Activated T-cell treated with anti-CD3 and anti-CD28 coated beads for 4 hours (primary cell): Measurements from ENCODE around the gene DAND5.
"Not testable (repeated sequence)": the region's sequence is repeated elsewhere in the genome, so short reads cannot be mapped to it uniquely, and the experiment has no call there.

ENCODE experiments used
- DNase-seq: peaks from one replicate; pipeline ENCODE4 v3.0.0-alpha.2; 2020

The DAND5 gene

DNA sequence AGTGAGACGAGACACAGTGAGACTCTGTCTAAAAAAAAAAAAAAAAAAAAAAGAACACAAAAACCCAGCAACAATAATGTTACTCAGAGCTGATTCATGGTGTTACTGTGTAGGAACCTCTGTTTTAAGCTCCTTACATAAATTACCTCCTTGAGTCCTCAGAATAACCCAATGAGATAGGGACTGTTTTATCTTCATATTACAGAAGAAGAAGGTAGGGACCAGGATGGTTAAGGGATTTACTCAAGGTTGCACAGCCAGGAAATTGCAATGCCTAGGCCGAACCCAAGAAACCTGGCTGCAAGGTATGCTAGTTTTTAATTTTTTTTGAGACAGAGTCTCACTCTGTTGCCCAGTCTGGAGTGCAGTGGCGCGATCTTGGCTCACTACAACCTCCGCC, 1.5 kb upstream of the DAND5 start:
- DNase-seq: no peak

- no peak for DNase-seq
These were observed 869 bp downstream of the DAND5 start for GRCh38 chr19:12970070-12970820.

GRCh38 chr19:12973236-12973635, 3.9 kb downstream of the DAND5 start:
- DNase-seq: no peak

DNA sequence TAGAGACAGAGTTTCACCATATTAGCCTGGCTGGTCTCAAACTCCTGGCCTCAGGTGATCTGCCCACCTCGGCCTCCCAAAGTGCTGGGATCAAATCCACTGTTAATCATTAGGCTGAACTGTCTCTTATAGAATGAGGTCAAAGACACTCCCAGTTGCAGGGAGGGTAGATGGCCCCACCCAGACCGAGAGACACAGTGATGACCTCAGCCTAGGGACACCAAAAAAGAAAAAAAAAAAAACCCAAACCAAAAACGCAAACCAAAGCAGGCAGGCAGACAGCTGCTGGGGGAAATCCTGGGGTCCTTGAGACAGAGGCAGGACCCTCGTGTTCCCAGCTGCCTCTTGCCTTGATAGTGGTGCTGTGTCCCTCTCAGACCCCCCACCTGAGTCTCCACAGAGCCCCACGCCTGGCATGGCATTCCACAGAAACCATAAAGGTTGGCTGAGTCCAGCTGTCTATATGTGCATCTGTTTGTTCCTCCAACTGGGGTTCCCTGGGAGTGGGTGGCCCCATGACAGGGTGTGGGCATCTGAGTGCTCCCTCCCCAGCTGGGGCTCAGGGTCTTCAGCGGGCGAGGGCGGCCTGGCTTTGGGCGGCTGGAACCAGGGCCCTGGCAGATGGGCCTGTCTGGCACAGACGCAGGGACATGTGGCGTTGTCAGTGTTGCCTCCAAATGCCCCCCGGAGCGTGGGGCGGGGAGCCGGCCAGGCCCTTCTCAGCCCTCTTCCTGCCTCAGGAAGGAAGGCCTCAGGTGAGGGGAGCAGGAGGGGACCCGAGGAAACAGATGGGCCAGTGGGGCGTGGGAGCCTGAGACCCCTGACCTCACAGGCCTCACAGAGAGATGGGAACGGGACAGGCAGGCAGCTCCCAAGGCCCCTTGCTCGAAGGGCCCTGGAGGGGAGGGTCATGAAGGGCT, 5.2 kb downstream of the DAND5 start:
- no peak for DNase-seq

DNA sequence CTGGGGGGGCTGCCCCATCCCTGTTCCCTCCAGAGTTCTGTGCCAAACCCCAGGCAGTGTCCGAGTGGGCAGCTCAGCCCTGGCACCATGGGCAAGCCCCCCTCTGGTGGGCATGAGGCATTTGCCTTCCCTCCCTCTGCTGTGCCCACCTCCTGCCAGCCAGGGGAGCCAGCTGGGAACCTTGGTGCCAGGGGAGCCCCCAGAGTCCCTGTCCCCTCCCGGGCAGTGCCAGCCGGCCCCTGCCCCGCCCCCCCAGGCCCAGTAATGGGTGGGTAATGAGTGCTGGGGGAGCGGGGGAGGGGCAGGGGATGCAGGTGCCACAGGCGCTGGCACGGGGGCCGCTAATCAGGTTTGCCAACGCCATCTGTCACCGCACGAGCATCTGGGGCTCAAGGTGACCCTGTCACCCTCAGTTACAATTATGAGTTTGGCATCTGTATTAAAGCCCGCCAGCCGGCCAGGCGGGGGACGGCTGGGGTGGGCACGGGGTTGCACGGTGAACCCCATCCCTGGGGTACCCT, 5.9 kb downstream of the DAND5 start:
- DNase-seq: no peak

DNA sequence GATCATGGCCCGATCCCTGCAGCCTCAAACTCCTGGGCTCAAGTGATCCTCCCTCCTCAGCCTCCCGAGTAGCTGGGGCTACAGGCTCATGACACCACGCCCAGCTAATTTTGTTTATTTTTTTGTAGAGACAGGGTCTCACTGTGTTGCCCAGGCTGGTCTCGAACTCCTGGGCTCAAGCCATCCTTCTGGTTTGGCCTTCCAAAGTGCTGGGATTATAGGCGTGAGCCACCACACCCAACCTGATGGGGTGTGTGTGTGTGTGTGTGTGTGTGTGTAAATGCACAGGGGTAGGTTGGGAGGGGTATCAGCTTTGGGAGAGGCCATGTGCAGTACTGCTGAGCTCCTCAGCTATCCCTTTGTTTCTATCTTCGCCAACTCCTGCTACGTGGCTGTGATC, 6.7 kb downstream of the DAND5 start:
- DNase-seq: not testable (repeated sequence)

DNA sequence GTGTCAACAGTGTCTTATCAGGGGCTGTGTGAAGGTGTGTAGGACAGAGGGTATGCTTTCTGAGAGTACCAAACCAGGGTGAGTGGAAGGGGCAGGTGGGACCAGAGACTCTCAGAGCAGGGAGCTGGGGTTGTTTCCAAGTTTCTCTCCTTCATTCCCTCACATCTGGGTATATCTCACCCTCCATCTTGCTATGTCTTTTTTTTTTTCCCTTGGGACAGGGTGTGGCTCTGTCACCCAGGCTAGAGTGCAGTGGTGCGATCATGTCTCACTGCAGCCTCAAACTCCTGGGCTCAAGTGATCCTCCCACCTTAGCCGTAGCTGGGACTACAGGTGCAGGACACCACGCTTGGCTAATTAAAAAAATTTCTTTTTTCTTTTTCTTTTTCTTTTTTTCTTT, 10.6 kb downstream of the DAND5 start:
- no peak for DNase-seq

- DNase-seq: no peak
These were observed 13.3 kb downstream of the DAND5 start for GRCh38 chr19:12982648-12983047.

- DNase-seq: no peak
These were observed 13.7 kb downstream of the DAND5 start for GRCh38 chr19:12983091-12983490.

- peak; percentile 75 for DNase-seq
These were observed 14.3 kb downstream of the DAND5 start for GRCh38 chr19:12983542-12984142.

DNA sequence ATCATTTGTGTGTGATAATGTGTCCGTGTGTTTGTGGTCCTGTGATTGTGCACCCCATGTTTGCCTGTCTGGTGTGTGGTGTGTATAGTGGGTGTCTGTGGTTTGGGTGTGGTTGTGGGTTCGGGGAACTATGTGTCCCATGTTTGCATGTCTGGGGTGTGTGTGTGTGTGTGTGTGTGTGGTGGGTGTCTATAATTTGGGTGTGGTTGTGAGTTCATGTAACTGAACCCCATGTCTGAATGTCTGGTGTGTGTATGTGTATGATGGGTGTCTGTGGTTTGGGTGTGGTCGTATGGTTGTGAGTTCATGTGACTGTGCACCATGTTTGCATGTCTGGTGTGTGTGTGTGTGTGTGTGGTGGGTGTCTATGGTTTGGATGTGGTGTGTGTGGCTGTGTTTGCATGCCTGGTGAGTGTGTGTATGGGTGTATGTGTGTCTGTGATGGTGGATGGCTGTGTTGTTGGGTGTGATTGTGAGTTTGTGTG, 14.8 kb downstream of the DAND5 start:
- no peak for DNase-seq

- DNase-seq: no peak
These were observed 15.3 kb downstream of the DAND5 start for GRCh38 chr19:12984683-12985048.

- DNase-seq: no peak
These were observed 15.8 kb downstream of the DAND5 start for GRCh38 chr19:12985049-12985776.

- no peak for DNase-seq
These were observed 17.4 kb downstream of the DAND5 start for GRCh38 chr19:12986726-12987125.

DNA sequence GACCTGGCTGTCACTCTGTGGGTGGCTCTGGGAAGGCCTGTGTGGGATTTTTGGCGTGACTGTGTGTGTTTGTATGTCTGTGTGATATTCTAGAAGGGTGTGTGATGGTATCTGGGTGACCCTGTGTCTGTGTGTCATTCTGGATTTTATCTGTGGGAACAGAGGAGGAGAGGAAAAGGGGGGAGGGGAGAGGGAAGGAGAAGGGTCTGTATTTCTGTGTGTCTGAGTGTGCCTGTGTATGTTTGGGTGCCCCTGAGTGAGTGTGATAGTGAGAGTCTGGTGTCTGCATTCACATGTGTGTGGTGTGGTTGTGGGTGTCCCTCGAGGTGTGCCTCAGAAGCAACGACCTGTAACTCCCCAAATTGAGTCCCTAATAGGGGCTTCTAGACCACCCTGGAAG, 17.8 kb downstream of the DAND5 start:
- DNase-seq: no peak

GRCh38 chr19:12987781-12988180, 18.4 kb downstream of the DAND5 start:
- no peak for DNase-seq

- DNase-seq: no peak
These were observed 21.1 kb downstream of the DAND5 start for GRCh38 chr19:12990431-12990830.

DNA sequence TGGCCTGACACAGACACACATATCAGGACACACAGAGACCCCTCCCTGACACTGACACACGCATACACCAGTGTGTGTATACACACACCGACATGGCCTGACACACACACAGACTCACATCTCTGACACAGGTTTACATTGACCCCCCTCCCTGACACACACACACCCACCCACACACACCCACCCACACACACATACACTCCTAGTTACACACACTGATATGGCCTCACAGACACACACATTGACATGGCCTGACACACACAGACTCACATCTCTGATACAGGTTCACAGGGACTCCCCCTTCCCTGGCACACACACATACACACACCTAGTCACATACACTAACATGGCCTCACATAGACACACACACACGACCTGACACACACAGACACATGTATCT, 21.5 kb downstream of the DAND5 start:
- no peak for DNase-seq

DNA sequence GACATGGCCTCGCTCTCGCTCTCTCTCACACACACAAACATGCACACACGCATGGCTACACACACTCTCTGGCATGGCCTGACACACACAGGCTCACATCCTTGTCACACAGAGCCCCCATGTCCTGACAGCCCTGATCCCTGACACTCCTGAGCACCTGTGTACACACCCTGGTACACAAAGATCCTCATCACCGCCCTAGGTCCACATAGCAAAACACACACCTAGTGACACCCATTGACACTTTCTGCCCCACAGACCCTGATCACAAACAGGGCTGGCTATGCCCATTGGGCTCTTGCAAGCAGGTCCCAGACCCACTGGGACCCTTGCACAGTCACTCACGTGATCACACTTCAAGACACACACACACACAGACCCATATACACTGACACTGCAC, 21.9 kb downstream of the DAND5 start:
- no peak for DNase-seq

GRCh38 chr19:12992729-12993128, 23.4 kb downstream of the DAND5 start:
- DNase-seq: no peak

DNA sequence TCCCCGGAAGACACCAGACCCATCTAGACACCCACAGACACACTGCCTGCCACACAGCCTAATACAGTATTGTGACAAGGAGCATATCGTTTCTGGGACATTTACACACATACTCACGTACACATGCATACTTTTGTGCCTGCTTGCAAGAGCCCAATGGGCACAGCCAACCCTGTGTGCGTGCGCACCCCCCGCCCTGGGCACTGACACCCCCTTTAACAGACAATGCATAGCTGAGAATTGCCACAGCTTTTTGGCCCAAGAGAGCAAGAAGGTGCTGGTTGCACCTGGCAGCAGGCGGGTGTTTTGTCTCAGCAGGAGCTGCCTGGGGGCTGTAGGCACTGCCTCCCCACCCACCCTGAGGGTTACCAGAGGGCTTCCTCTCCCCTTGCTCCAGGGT, 24.2 kb downstream of the DAND5 start:
- DNase-seq: no peak

DNA sequence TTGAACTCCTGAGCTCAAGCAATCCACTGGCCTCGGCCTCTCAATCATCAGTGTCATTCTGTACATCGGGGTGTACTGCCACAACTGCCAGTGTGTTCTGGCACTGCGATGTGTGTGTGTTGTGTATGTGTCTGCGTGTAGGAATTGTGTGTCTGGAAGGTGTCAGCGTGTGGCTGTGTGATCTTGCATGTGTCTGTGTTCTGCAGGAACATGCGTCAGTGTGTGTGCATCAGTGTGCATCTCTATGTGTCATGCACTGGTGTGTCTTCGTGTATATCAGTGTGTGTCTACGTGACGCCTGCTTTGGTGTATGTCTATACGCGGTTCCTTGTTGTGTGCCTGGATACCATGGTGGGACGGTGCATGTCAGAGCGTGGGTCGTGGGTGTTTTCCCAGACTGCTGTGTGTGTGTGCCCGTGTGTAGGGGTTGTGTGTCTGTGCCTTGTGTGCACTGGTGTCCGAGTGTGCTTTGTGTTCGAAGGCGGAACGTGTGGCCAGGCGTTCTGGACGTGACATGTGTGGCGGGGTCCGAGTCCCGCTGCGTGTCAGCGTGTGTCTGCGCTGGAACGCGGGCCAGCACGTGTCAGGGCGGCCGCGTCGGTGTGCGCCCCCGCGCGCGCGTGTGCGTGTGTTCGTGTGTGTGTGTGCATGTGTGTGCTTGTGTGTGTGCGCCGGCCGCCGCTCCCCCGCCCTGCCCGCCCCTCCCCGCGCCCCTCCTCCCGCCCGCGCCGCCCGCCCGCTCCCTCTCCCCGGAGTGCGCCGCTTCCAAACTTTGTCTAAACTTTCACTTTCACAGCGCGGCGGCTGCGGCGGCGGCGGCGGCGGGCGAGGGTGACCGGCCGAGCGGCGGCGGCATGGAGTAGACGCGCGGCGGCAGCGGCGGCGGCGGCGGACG, 25.6 kb downstream of the DAND5 start, which contains the start of gene NFIX:
Gene NFIX, plus strand, starts transcription at position 775 of the 895 bp plus-strand sequence. CDS start 363 bp downstream, outside the sequence.
- peak; percentile 63 for DNase-seq
